Measurements from ENCODE around the gene MVP.
A peak's percentile ranks its signal among the peaks of the same experiment; 100 is the strongest.

Gene MVP

DNA sequence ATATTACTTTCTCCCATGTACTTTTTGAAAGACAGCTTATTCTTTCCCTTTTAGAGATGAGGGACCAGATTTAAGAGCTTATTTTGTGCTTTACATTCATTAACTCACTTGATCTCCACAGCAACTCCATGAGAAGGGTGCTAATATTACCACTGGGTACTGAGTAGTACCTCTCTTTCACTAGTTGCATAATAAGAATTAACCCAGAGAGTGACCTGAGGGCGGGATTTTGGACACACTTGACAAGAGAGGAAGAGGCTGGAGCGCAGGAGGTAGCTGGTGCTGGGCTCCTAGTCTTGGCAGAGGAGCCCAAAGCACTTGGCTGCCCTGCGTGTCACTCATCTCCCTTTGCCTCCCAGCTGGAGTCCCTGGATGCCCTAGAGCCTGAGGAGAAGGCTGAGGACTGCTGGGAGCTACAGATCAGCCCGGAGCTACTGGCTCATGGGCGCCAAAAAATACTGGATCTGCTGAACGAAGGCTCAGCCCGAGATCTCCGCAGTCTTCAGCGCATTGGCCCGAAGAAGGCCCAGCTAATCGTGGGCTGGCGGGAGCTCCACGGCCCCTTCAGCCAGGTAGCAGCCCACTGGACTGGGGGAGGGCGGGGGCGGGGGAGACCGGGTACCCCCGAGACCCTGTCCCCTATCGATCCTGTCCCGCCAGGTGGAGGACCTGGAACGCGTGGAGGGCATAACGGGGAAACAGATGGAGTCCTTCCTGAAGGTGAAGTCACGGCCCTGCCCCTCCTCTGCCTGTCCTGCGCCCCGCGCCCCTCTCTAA lies 15.6 kb upstream of the MVP start:
- no peak for DNase-seq

DNA sequence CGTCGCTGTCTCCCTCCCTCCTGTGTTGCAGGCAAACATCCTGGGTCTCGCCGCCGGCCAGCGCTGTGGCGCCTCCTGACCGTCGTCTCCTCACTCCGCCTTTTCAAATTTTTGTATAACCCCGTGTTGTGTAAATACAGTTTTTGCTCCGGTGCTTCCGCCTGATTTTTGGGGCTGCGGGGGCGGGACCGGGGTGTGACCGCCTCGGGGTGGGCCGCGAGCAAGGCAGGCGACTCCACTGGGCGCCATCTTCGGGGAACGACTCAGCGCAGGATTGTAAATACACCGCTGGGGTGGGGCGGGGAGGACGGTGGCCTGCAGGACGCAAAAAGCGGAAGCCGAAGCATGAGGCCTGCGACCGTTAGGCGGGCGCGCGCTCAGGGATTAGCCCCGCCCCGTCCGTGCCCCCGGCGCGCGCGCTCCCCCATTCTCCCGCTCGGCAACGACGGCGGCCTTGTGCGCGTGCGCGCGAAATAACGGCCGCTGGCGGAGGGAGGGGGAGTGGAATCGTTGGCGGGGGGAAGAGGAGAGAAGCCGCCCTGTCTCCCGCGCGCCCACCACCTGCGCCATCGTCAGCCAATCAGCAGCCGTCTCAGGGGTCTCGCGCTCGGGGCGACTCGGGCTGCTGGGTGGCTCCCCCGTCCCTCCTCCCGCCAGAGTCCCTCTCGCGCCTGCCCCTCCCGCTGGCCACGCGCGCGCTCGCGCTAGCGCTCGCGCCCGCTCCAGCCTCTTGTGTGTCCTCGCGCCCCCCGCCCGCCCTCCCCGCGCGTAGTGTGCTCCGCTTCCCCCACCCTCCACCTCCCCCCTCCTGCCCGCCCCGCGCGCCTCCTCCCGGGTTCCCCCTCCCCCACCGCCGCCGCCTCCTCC lies 14.8 kb upstream of the MVP start:
- peak; percentile 97 for DNase-seq

DNA sequence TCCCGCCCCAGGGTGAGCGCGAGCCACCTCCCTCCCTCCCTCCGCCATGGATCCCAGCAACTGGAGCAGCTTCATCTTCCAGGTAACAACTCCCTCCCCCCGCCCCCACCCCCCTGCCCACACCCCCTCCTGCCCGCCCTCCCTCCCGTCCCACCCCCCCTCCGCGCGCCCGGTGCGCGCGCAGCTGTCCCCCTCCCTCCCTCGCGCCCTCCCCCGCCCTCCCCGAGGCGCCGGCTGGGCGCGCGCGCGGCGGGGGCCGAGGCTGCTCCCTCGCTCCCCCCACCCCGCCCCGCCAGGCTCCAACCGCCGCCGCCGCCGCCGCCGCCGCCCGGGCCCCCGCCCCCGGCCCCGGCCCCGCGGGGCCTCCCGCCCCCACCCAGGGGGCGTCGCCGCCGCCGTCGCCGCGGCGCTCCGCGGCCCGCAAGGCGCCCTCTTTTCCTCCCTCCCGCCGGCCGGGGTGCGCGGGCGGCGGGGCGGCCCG lies 14.1 kb upstream of the MVP start, which contains the start of gene MAZ:
Gene MAZ (plus strand): TSS at position 431 of the 481 bp plus-strand sequence. CDS start 173 bp downstream, outside the sequence.
- DNase-seq: peak in 1 of 2 donors; percentile 80

GRCh38 chr16:29806641-29807425 lies 13.4 kb upstream of the MVP start:
- DNase-seq: peak; percentile 72 to 74

DNA sequence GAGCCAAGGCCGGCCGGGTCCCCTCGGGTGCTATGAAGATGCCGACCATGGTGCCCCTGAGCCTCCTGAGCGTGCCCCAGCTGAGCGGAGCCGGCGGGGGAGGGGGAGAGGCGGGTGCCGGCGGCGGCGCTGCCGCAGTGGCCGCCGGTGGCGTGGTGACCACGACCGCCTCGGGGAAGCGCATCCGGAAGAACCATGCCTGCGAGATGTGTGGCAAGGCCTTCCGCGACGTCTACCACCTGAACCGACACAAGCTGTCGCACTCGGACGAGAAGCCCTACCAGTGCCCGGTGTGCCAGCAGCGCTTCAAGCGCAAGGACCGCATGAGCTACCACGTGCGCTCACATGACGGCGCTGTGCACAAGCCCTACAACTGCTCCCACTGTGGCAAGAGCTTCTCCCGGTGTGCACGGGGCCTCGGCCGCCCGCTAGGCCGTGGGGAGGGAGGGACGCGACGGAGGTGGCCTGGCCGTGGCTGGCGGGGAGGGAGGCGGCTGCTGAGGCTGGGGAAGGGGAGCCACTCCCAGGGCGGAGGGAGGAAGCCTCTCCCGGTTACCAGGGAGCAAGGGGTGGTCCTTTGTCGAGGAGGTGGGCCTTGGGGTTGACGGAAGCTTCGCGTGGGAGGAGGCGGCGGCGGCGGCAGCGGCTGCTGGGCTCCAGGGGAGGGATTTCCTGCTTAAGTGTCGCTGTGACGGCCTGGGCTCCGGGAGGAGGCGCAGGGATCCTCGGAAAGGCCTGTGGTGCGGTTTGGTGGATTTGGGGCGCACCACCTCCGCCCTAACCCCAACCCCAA lies 12.6 kb upstream of the MVP start:
- peak; percentile 87 to 90 for DNase-seq

DNA sequence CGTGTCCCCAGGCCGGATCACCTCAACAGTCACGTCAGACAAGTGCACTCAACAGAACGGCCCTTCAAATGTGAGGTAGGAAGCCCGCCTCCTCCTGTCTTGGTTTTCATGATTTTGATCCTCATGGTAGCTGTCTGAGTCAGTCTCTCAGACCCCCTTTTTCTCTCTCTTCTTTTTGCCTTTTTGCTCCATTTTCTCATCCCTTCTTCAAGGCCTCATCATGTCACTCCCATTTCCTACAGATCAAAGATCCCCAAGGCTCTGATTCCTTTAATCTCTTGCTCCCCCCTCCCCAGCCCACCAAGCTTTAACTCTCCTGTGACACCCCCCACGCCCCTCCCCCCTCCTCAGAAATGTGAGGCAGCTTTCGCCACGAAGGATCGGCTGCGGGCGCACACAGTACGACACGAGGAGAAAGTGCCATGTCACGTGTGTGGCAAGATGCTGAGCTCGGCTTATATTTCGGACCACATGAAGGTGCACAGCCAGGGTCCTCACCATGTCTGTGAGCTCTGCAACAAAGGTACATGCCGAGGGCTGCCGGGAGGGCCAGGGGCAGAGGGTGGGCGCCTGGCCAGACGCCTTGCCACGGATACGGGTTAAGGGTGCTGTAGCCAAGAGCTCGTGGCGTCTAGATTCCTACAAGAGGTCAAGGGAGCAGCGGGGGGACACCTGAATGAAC lies 11.9 kb upstream of the MVP start:
- DNase-seq: peak in 1 of 2 donors; percentile 55

DNA sequence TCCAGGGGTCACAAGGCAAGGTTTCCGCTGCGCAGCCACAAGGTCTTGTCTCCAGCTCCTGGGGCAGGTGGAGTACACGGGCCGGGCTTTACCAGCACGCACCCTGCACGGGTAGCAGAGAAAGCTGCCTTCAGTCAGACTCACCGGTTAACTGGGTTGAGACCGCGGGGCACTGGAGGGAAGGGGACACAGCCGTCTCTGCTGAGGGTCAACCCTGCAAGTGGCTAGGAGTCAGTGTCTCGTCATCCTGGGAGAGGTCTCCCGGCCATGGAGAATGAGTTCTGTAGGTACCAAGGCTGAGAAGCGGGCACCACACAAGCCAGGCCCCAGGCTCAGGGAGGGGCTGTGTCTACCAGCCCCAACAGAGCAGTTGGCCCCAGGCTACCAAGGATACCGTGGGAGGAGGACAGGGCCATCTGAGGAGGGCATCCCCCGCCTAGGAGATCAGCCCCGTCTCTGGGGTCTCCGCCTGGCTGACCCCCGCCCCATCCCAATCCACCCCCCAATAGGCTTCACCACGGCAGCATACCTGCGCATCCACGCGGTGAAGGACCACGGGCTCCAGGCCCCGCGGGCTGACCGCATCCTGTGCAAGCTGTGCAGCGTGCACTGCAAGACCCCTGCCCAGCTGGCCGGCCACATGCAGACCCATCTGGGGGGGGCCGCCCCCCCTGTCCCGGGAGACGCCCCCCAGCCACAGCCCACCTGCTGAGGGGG lies 11.1 kb upstream of the MVP start:
- DNase-seq: no peak

DNA sequence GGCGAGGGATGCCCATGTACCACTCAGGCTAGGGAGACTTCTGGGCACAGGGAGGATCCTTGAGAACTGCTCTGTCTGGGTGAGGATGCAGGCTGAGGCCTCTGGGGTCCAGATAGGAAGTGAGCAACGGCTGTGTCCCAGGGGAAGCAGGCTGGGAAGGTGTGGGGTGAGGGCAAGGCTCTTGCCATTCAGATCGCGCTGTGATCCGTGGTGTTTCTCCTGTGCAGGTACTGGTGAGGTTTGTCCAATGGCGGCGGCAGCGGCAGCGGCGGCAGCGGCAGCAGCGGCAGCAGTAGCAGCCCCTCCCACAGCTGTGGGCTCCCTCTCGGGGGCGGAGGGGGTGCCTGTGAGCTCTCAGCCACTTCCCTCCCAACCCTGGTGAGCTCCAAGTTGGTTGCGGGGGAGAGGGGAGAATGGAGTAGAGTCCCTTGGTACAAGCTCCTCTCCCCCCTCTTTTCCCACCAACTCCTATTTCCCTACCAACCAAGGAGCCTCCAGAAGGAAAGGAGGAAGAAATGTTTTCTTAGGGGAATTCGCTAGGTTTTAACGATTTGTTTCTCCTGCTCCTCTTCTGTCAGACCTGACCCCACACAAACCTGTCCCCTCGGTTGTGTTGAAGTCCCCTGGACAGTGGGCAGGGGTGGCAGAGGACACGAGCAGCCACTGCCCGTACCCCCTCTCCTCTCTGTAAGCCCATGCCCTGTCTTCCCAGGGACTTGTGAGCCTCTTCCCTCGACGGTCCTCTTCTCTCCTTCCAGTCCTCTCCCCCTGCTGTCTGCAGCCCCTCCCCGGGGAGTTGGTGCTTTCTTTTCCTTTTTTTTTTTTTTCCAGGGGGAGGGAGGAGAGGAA lies 10.2 kb upstream of the MVP start:
- DNase-seq: peak in 1 of 2 donors; percentile 46

- no peak for DNase-seq
These were observed 9.5 kb upstream of the MVP start for GRCh38 chr16:29810699-29811169.

- peak; percentile 78 to 87 for DNase-seq
These were observed 8.9 kb upstream of the MVP start for GRCh38 chr16:29811170-29811895.

DNA sequence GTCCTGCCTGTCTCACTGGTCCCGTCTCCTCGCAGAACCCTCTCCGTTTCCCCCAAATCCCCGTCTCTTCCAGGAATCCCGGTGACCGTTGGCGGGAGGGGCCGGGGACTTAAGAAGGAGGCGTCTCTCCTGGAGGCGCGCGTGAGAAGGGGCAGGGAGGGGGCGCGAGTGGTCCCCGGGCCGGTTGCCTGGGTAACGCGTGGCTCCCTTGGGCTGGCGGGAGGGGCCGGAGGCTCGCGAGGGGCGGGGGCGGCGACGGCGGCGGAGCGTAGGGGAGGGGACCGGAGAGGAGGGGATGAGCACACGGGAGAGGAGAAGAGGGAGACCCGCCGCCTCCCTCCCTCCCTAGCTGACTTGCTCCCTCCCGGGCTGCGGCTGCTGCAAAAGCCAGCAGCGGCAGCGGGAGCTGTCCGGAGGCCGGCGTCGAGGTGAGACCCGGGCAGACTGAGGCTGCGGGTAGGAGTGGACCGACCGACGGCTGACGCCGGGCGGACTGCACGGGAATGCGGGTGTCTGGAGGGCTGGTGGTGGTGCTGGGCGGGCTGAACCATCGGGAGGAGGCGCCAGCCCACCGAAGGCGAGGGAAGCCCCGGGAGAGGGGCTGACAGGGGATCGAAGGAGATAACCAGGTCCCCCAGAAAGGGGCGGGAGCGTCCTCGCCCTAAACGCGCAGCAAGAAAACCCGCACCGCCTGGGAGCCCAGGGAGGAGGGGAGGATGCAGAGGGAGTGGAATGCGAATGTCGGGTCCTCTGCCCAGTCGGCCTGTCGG lies 8.2 kb upstream of the MVP start, which contains the start of gene PRRT2:
Gene PRRT2 (plus strand): TSS at position 298 of the 770 bp plus-strand sequence. CDS start 862 bp downstream, outside the sequence.
- peak; percentile 55 to 69 for DNase-seq

GRCh38 chr16:29812754-29813643 lies 7.3 kb upstream of the MVP start:
- DNase-seq: no peak

GRCh38 chr16:29813644-29814562 lies 6.4 kb upstream of the MVP start:
- DNase-seq: no peak

- no peak for DNase-seq
These were observed 5.7 kb upstream of the MVP start for GRCh38 chr16:29814592-29814991.

- DNase-seq: peak; percentile 63 to 71
These were observed 5.1 kb upstream of the MVP start for GRCh38 chr16:29815032-29815721.
